Measurements from ENCODE around the gene TRAPPC11.

DNA sequence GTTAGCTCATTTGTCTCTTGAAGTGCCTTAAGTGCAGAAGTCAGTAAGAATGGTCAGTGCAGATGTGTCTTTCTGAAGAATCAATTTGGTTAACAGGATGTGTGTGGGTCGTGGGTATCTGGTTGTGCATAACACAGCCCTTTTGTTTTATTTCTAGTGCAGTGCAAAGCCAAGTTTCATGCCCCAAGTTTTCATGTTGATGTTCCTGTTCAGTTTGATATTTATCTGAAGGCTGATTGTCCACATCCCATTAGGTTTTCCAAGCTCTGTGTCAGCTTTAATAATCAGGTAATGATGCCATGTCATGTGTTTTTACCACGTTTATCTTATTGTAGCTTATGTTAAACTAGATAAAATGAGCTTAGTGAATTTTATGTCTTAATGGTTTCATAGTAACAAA is 27.4 kb downstream of the TRAPPC11 start:
- TF ChIP-seq CTCF (IDR thresholded peaks at IDR 0.05) = no peak
- no peak for TF ChIP-seq POLR2A (IDR thresholded peaks at IDR 0.05)
- TF ChIP-seq EP300 (IDR thresholded peaks at IDR 0.05) = no peak
